GM12872 (cell line): ENCODE data around the gene DCLK3.

Experiments
- CTCF ChIP-seq: IDR thresholded peaks from 3 replicates; pipeline ENCODE4 v1.5.1; 2011; ENCODE audit warnings: low read depth, mild to moderate bottlenecking, low read length, moderate library complexity; ENCODE audit not compliant: insufficient read depth

Gene DCLK3

GRCh38 chr3:36741285-36741684, 23.1 kb downstream of the DCLK3 start:
- TF ChIP-seq CTCF: no peak

- TF ChIP-seq CTCF: no peak
Measured at GRCh38 chr3:36740787-36741186, 23.6 kb downstream of the DCLK3 start.

DNA sequence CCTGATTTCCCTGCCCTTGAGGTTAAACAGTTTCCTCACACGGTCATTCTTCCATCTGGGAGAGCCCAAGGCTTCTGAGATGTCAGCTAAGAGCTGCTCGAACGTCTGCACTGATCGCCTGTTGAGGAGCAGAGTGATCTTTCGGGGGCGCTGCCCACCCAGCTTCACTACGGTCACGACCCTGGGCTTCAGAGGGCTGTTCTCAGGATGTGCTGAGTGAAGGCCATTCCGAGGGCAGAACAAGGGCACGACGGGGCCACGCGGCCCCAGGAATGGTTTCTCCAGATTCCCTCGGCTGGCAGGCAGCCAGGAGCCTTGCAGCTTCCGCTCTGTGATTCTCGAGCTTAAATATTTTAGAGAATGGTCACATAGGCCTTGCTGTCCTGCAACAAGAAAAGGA, 25.7 kb downstream of the DCLK3 start:
- TF ChIP-seq CTCF: no peak

- TF ChIP-seq CTCF: no peak
Measured at GRCh38 chr3:36736301-36736700, 28.1 kb downstream of the DCLK3 start.

- no peak for TF ChIP-seq CTCF
Measured at GRCh38 chr3:36734742-36735141, 29.6 kb downstream of the DCLK3 start.

GRCh38 chr3:36733723-36734122, 30.6 kb downstream of the DCLK3 start:
- TF ChIP-seq CTCF: no peak

DNA sequence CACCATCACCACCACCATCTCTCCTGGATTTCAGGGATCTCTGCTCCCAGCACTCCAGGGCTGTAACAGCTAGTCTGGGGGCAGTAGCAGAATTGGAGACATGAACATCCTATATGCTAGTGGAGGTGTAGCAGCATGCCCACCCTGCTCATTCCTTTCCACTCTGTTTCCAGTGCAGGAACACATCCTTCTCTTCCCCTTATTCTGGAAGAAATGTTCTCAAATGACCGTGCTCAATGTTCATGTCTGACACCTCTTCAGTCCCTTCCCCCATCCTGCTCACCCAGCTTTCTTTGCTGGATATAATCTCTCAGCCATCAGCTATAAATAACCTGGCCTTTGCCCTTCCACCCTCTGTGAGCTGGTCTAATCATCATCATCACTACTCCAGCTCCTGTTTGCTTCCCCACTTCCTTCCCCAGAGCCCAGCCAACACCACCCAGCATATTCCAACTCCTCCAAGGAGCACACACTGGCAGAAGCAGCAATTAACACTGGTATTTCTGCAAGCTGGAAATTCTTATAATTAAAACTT, 31.1 kb downstream of the DCLK3 start:
- no peak for TF ChIP-seq CTCF
